T47D (cell line): Measurements from ENCODE around the gene TRAPPC6A.

Experiments
- DNase-seq, 2 experiments: peaks; one replicate each; pipeline versions ENCODE4 v3.0.0 to v3.0.0-alpha.2; 2011 to 2012; ENCODE audit warnings: low read depth in 1 of 2, low spot score in 1 of 2
- JUND ChIP-seq: IDR thresholded peaks from 2 replicates; pipeline ENCODE4 v1.6.1; 2012; ENCODE audit warnings: low read depth
- in situ Hi-C: cut with HindIII; loops from 2 replicates; pipeline ENCODE4 v1.10.0; 2016; ENCODE audit warnings: low sequenced_read_pairs, low pct_unique_long_range_greater_than_20kb

TRAPPC6A gene

GRCh38 chr19:45166723-45167252 is 11.2 kb downstream of the TRAPPC6A start:
- no peak for TF ChIP-seq JUND
- DNase-seq, result no peak
- in situ Hi-C loops, result no loop called here

- in situ Hi-C loops, result no loop called here
- peak in 1 of 2 experiments; percentile 82 for DNase-seq
- no peak for TF ChIP-seq JUND
These were observed 13.3 kb downstream of the TRAPPC6A start for GRCh38 chr19:45164577-45165335.

GRCh38 chr19:45163751-45164460 is 14.1 kb downstream of the TRAPPC6A start:
- no peak for TF ChIP-seq JUND
- DNase-seq, result no peak
- in situ Hi-C loops, result no loop called here

- in situ Hi-C loops, result no loop called here
- TF ChIP-seq JUND, result no peak
- no peak for DNase-seq
These were observed 14.9 kb downstream of the TRAPPC6A start for GRCh38 chr19:45163156-45163555.

GRCh38 chr19:45162608-45163143 is 15.4 kb downstream of the TRAPPC6A start:
- no peak for DNase-seq

GRCh38 chr19:45161738-45162607 is 16.1 kb downstream of the TRAPPC6A start:
- no peak for TF ChIP-seq JUND
- in situ Hi-C loops, result no loop called here
- no peak for DNase-seq

More at GRCh38 chr19:45162608-45163143, 15.4 kb downstream of the TRAPPC6A start:
- in situ Hi-C loops, result no loop called here
- no peak for TF ChIP-seq JUND

GRCh38 chr19:45160870-45161737 is 16.9 kb downstream of the TRAPPC6A start, which contains the start of gene NKPD1:
TSS of gene NKPD1 (minus strand) at chr19:45160982. CDS start at chr19:45160150, 832 bp downstream.
- peak; percentile 62 to 80 for DNase-seq
- in situ Hi-C loops, result no loop called here
- no peak for TF ChIP-seq JUND

- no peak for TF ChIP-seq JUND
- in situ Hi-C loops, result no loop called here
- no peak for DNase-seq
These were observed 18.1 kb downstream of the TRAPPC6A start for GRCh38 chr19:45159971-45160324.

- DNase-seq, result no peak
- in situ Hi-C loops, result no loop called here
- TF ChIP-seq JUND, result no peak
These were observed 18.6 kb downstream of the TRAPPC6A start for GRCh38 chr19:45159210-45159970.

- in situ Hi-C loops, result no loop called here
- no peak for DNase-seq
- no peak for TF ChIP-seq JUND
These were observed 19.4 kb downstream of the TRAPPC6A start for GRCh38 chr19:45158503-45159209.
